GM21528 (cell line): ENCODE results near the gene TFDP1.
"Not testable (repeated sequence)": the region's sequence is repeated elsewhere in the genome, so short reads cannot be mapped to it uniquely, and the experiment has no call there.

Experiments
- ATAC-seq: cut with Tn5 transposase; IDR thresholded peaks from one replicate; pipeline ENCODE4 v1.9.1; 2021; ENCODE audit warnings: mild to moderate bottlenecking, moderate library complexity; ENCODE audit not compliant: unreplicated experiment, low FRiP score

TFDP1 gene

GRCh38 chr13:113594066-113594821 is 9.7 kb downstream of the TFDP1 start:
- ATAC-seq = not testable (repeated sequence)

- ATAC-seq = no peak
Observed at GRCh38 chr13:113595131-113595530, 10.6 kb downstream of the TFDP1 start.

GRCh38 chr13:113596321-113597200 is 12.0 kb downstream of the TFDP1 start:
- ATAC-seq = no peak

- ATAC-seq = no peak
Observed at GRCh38 chr13:113597391-113598080, 13.0 kb downstream of the TFDP1 start.

- no peak for ATAC-seq
Observed at GRCh38 chr13:113598081-113598410, 13.5 kb downstream of the TFDP1 start.

- ATAC-seq = no peak
Observed at GRCh38 chr13:113598481-113598880, 13.9 kb downstream of the TFDP1 start.

DNA sequence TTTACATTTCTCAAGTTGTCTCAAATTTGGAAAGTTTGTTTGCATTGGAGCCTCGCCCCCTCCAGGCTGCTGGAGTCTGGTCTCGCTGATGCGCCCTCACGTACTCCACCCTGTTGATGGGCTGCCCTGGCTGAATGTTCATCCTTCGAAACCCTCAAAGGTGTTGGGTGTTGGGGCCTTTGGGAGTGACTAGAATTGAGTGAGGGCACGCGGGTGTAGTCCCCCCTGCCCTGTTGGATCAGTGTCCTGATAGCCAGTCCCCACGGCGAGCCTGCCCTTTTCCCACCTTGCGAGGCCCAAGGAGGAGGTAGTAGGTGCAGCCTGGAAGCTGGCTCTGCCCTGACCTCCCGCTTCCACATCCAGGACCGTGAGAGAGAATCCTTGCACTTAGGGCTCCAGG is 14.8 kb downstream of the TFDP1 start:
- ATAC-seq = no peak

GRCh38 chr13:113601166-113602070 is 16.9 kb downstream of the TFDP1 start:
- no peak for ATAC-seq

DNA sequence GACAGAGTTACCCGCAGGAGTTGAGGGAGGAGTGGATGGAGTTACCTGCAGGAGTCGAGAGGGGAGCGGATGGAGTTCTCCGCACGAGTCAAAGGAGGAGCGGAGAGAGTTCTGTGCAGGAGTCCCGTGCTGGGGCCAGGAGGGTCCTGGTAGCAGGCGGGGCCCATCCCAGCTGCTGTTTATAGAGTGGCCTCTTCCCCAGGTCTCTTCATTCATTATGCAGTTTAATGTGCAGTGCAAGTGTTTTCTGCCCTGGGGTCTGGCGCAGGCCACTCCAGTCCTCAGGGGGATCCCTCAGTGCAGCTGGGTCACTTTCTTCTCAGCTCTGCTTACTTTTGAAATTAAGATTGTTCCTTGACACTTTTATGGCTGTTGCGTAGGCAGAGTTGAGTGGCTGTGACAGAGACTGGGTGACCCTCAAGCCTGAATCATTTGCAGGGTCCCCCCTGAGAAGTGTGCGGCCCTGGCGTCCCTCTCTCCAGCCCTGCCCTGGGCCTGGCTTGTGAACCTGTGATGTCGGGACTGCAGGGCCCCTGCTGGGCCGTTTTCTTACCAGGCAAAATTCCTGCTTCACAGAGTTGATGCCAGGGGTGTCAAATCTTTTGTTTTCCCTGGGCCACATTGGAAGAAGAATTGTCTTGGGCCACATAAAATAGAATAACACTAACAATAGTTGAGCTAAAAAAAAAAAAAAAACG is 17.9 kb downstream of the TFDP1 start:
- no peak for ATAC-seq

DNA sequence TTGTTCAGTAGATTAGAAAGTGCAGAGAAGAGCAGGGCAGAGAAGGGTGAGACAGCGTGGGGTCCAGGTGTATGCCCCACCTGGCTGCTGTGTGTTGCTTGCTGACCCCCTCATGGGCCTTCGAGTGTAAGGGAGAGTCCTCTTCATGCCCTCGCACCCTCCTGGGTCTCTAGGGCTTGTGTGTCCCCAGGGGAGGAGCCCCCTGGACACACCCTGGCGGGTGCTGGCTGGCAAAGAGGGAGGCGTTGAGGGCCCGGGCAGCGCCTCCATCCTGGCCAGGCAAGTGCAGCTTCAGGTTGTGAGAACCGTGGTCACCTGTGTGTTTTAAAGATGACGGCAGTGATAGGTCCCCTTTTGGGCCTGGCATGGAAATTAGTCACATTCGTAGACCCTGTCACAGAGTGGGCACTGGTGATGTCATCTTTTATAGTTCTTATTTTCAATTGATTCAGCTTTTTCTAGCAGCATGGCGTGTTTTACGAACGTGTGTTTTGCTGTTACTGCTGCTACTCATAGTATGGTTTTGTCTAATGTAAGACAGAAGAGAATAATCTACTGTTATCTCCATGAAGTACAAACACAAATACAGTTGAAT is 18.7 kb downstream of the TFDP1 start:
- no peak for ATAC-seq

DNA sequence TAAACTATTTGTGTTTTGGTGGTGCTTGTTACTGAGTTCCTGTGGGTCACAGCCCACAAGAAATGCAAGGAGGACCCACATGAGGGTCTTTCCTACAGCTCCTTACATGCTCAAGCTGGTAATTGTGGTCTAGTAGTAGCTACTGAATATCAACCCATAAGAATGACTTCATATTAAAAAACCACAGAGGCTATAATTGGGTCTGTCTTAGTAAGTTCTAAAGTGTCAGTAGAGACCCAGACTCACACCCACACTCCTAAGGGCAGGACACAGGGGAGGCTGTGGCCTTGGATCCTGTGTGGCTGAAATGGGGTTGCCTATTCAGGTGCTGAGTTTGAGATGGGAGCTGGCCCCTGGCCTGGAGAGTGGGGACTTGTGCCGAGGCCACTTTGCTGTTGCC is 19.6 kb downstream of the TFDP1 start:
- no peak for ATAC-seq

- ATAC-seq = no peak
Observed at GRCh38 chr13:113605461-113605860, 20.9 kb downstream of the TFDP1 start.

GRCh38 chr13:113605866-113606438 is 21.4 kb downstream of the TFDP1 start:
- ATAC-seq = no peak

DNA sequence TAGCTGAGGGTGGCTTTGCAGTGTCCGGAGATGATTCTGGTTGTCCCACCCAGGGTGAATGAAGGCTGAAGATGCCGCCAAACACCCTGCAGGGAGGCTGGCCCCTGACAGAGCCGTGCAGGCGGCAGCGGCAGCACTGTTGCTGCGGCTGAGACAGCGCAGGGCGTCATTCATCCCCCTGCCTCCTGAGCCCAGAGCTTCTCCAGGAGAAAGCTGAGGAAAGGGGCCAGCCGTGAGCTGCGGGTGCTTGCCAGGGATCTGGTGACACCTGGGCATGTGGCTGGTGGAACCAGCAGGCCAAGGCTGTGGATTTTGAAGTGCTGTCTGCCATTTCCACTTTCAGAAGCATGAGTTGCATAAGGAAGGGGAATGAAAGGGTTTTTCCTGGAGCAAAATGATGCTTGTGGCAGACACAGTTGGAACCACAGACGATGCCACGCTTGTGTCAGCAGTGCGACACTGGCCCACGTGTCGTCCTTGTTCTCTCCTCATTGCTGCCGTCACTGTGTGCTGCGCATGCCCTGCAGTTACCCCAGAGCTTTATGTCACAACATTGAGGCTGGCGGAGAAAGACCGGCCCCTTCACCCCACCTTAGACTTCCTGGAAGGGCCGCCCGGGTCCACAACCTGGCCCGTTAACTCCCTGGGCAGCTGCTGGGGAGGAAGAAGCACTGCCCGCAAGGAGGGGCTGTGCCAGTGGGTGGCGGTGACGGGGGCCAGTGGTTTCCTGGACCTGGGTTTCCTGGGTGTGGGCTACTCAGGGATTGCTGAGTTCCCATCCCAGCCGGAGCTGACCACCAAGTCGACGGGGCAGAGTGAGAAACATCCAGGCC is 22.7 kb downstream of the TFDP1 start:
- no peak for ATAC-seq

DNA sequence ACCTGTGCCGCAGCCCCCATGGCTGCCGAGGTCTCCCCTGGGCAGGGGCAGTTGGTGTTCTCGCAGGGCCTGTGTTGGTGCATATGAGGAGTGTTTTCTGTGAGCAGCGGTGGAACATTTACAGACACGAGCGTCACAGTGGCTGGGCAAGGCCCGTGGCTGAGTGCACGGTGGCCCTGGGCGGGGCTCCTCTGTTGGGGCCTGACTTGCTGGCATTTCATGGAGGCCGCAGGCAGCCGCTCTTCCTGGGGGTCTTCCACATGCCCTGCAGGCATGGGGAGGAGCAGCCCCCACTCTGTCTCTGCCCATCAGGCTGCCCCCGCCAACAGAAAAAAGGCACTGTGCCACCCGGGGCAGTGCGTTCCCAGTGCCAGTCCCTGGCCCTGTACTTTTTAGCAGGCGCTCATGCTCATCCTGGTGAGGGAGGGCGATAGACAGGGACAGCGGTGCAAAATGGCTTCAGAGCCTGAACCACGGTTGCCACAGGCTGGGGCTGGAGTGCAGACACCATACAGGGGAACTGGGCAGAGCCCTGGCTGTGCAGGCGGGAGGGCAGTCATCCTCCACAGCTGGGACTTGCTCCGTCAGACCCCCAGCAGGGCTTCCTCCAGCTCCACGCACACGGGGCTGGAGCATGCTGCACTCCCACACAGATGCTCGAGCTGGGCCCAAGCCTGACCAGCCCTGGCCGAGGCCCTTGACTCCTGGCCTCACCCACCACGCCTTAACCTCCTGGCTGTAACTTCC is 23.5 kb downstream of the TFDP1 start:
- no peak for ATAC-seq

- ATAC-seq = no peak
Observed at GRCh38 chr13:113608967-113609533, 24.5 kb downstream of the TFDP1 start.

DNA sequence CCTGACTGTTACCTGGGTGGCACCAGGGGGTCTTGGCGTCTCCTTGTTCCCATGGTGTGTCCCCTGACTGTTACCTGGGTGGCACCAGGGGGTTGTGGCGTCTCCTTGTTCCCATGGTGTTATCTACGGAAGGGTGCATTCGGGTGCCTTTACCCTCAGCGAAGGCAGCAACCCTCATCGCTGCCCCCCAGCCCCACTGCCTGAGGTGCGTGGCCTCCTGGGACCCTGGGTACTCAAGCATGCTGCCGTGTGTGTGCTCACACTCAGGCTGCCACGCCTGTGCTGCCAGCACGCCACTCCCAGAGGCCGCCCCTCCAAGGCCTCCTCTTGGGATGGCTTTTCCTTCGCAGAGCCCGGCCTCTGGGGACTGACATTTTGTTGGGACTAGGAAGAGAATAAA is 25.1 kb downstream of the TFDP1 start:
- ATAC-seq = no peak
